K562 (cell line): ENCODE results near the gene DRGX. TPM values are rescaled to one million over a fixed set of nuclear protein-coding genes. Genes with fewer than 3 reads are reported as not detected.

Source experiments
- ATAC-seq: fragments of 200-7000 bp; cut with Tn5 transposase; 3 replicates; pipeline ENCODE4 v1.9.1; 2020; ENCODE audit warnings: moderate library complexity
- BruUV-seq: library from RNA; stranded (reverse); fragments of 400-500 nt; replicated peaks from 2 replicates; lab custom pipeline; 2021; lab: Mats Ljungman, UMichigan
- CTCF ChIA-PET: fragments of 300-600 bp; formaldehyde crosslinking; extraction: SDS; loops from one replicate; lab custom pipeline; 2021; ENCODE audit warnings: low intra/inter-chr PET ratio; lab: Yijun Ruan, JAX
- POLR2A ChIA-PET: fragments of 300-600, 350-650 bp; sonication (Branson Sonifier 250); formaldehyde crosslinking; extraction: SDS; loops from one replicate; lab custom pipeline; 2021; ENCODE audit warnings: antibody characterized with exemption, inconsistent platforms; lab: Yijun Ruan, JAX
- DNase-seq, 4 experiments: peaks; one replicate each; pipeline versions ENCODE4 v3.0.0 to v3.0.0-alpha.2; 2011 to 2018; ENCODE audit warnings: low spot score in 3 of 4, mixed read lengths in 3 of 4; ENCODE audit errors: extremely low read depth in 1 of 4
- FAIRE-seq: peaks from 2 replicates; lab custom pipeline; 2011; peaks lifted over from hg19 to GRCh38; lab: Jason Lieb, UNC
- H2AFZ ChIP-seq: 2 replicates; pipeline ENCODE4 v1.6.0; 2011; ENCODE audit warnings: low read depth, low read length, control low read depth, inconsistent platforms
- H3K27ac ChIP-seq: fragments of 200-600 bp; 3 replicates; pipeline ENCODE4 v1.8.0; 2011; ENCODE audit warnings: low read depth, mild to moderate bottlenecking, control low read depth, inconsistent platforms, low read length, moderate library complexity, mixed read lengths; ENCODE audit errors: extremely low read depth
- H3K27me3 ChIP-seq, 2 experiments: fragments of 300-600 bp in 1 of 2; 2 replicates in 1 of 2; 3 replicates in 1 of 2; pipeline versions ENCODE4 v1.6.0 to v1.8.0; 2011; ENCODE audit warnings: inconsistent platforms in 2 of 2, low read length in 2 of 2, mild to moderate bottlenecking in 1 of 2, mixed read lengths in 1 of 2, moderate library complexity in 1 of 2; ENCODE audit not compliant: control insufficient read depth in 2 of 2, insufficient read depth in 2 of 2
- H3K36me3 ChIP-seq: fragments of 300-600 bp; 3 replicates; pipeline ENCODE4 v1.8.0; 2011; ENCODE audit warnings: mild to moderate bottlenecking, low read length, inconsistent platforms; ENCODE audit not compliant: control insufficient read depth, insufficient read depth
- H3K4me1 ChIP-seq, 2 experiments: fragments of 200-600 bp in 1 of 2; replicated peaks in 1 of 2; 2 replicates in 1 of 2; 3 replicates in 1 of 2; pipeline versions ENCODE4 v1.5.1 to v1.8.0; 2011; ENCODE audit warnings: inconsistent platforms in 2 of 2, low read length in 2 of 2, mild to moderate bottlenecking in 1 of 2, mixed read lengths in 1 of 2, moderate library complexity in 1 of 2; ENCODE audit not compliant: control insufficient read depth in 2 of 2, insufficient read depth in 2 of 2
- H3K4me2 ChIP-seq: 2 replicates; pipeline ENCODE4 v1.6.1; 2011; ENCODE audit warnings: low read length, control low read depth, inconsistent platforms, mixed read lengths; ENCODE audit not compliant: insufficient read depth
- H3K4me3 ChIP-seq: fragments of 200-600 bp; sonication (generic), shearing (Covaris generic); 2 replicates; pipeline ENCODE4 v1.5.1; 2016; ENCODE audit warnings: control low read depth, inconsistent platforms
- H3K79me2 ChIP-seq: fragments of 200-600 bp; 3 replicates; pipeline ENCODE4 v1.8.0; 2011; ENCODE audit warnings: low read length, inconsistent platforms; ENCODE audit not compliant: control insufficient read depth, insufficient read depth
- H3K9ac ChIP-seq, 2 experiments: 2 replicates each; pipeline versions ENCODE4 v1.6.0 to v1.6.1; 2011; ENCODE audit warnings: low read depth in 2 of 2, low read length in 2 of 2, control low read depth in 1 of 2, inconsistent platforms in 1 of 2, mild to moderate bottlenecking in 1 of 2, mixed read lengths in 1 of 2; ENCODE audit not compliant: insufficient read depth in 1 of 2
- H3K9me1 ChIP-seq: one replicate; pipeline ENCODE4 v1.6.0; 2011; ENCODE audit warnings: inconsistent platforms, mild to moderate bottlenecking, low read length, moderate library complexity; ENCODE audit not compliant: control insufficient read depth, insufficient read depth
- H3K9me3 ChIP-seq: replicated peaks from 2 replicates; pipeline ENCODE4 v1.5.1; 2011; ENCODE audit warnings: low read depth, low read length, inconsistent platforms; ENCODE audit not compliant: control insufficient read depth, insufficient read depth
- H4K20me1 ChIP-seq: replicated peaks from 2 replicates; pipeline ENCODE4 v1.6.1; 2011; ENCODE audit warnings: low read length, inconsistent platforms, mixed read lengths; ENCODE audit not compliant: control insufficient read depth, insufficient read depth
- CCNT2 ChIP-seq: IDR thresholded peaks from 2 replicates; pipeline ENCODE4 v1.6.1; 2011; ENCODE audit warnings: borderline replicate concordance, low read depth, mild to moderate bottlenecking, moderate library complexity, mixed read lengths, low read length; ENCODE audit not compliant: insufficient read length; ENCODE audit errors: extremely low read depth
- EGR1 ChIP-seq: fragments of 450-650 bp; conservative IDR thresholded peaks from 2 replicates; pipeline ENCODE4 v1.6.1; 2017; ENCODE audit warnings: mild to moderate bottlenecking
- JUNB ChIP-seq: fragments of 450-650 bp; formaldehyde crosslinking; conservative IDR thresholded peaks from 2 replicates; pipeline ENCODE4 v1.4.0; 2020; ENCODE audit warnings: mild to moderate bottlenecking
- PRDM10 ChIP-seq: fragments of 450-650 bp; IDR thresholded peaks from 2 replicates; pipeline ENCODE4 v1.6.1; 2018; ENCODE audit not compliant: partially characterized antibody
- WGBS: fragments of 100-300 bp; shearing (Covaris generic); methylation state at CpG from one replicate; pipeline ENCODE4 v1.1.6; 2016; ENCODE audit warnings: low coverage, mixed read lengths; ENCODE audit not compliant: insufficient coverage; ENCODE audit errors: missing lambda C conversion rate; 5-methylcytosine and 5-hydroxymethylcytosine counted together
- in situ Hi-C: fragments of 300-500 bp; cut with MboI; formaldehyde crosslinking; loops from 4 replicates; pipeline ENCODE4 v1.15.0; 2018; ENCODE audit warnings: inconsistent platforms, mixed read lengths
- intact Hi-C: fragments of 100-400 bp; cut with micrococcal nuclease; formaldehyde crosslinking; loops from 2 replicates; pipeline ENCODE4 v1.14.2; 2022
- polyA plus RNA-seq, 8 experiments: library from polyadenylated mRNA; depleted of rRNA in 4 of 8; stranded (reverse) in 5 of 8; unstranded in 3 of 8; fragments of >200 nt; fragmentation: Nextera tagmentation in 2 of 8; fragmentation: Illumina TruSeq in 1 of 8; extraction: Ambion mirVana in 2 of 8; extraction: Trizol in 1 of 8; gene quantifications; 2 replicates each; pipeline versions ENCODE4 v1.2.1 to v1.2.3, GENCODE V29; 2011 to 2014; ENCODE audit warnings: inconsistent platforms in 1 of 8, missing spikeins in 1 of 8
- total RNA-seq, 7 experiments: library from RNA; depleted of rRNA in 6 of 7; stranded (reverse); fragments of >200 nt in 6 of 7; fragmentation: Illumina TruSeq in 2 of 7; extraction: Trizol in 2 of 7; gene quantifications; 2 replicates each; pipeline versions ENCODE4 v1.2.1 to v1.2.3, GENCODE V29; 2011 to 2021; ENCODE audit warnings: low replicate concordance in 1 of 7

The DRGX gene
- total and polyA plus RNA-seq, 9 of the 15 experiments (the other 6 are each of a cell fraction or from before 2014, with no cell fraction given), result not detected

- H3K4me3 ChIP-seq, result no peak overlapping the region
- H3K9me3 ChIP-seq, result 0 out of 2 replicates have a peak, but pooled peaks cover 3% of the 10 kb centered on the region
- ChIA-PET POLR2A (interaction anchor here (1.1 to 1.2 kb wide), 3 partner anchors 9 to 345 kb away, joined by 5 read pairs; no protein-coding TSS in a partner anchor), CTCF (no interaction called here)
- DNase-seq (no peak), ATAC-seq (no peak), FAIRE-seq (no peak)
- H3K79me2 ChIP-seq, result no peaks in the 10 kb centered on the region
- TF ChIP-seq CCNT2, result no peak
- no peak for TF ChIP-seq JUNB (CRISPR knock-in tag)
- no peak overlapping the region for H3K4me2 ChIP-seq
- no peaks in the 10 kb centered on the region for H3K36me3 ChIP-seq
- no peak overlapping the region for H3K27ac ChIP-seq
- no TSS peak for BruUV-seq
- intact Hi-C loops, result no loop called here
- H3K9me1 ChIP-seq, result no peaks in the 10 kb centered on the region
- peaks cover 3 to 31% of the 10 kb centered on the region in 2 experiments; a peak in 3 of 5 replicates for H3K27me3 ChIP-seq
- no peak overlapping the region for H3K9ac ChIP-seq
- no peaks in the 10 kb centered on the region; the same call in 1 of the 2 replicates for H4K20me1 ChIP-seq
- in situ Hi-C loops, result no loop called here
- 4% methylated on average over 4 of the region's 4 CpGs for WGBS
- H2AFZ ChIP-seq, result no peak overlapping the region
- no peaks in the 10 kb centered on the region for H3K4me1 ChIP-seq
Observed at GRCh38 chr10:49351669-49352068, 44.2 kb downstream of the DRGX start.

- no peak for FAIRE-seq
- 0 out of 2 replicates have a peak, but pooled peaks cover 3% of the 10 kb centered on the region for H3K9me3 ChIP-seq
- DNase-seq, result no peak
- TF ChIP-seq EGR1 (no peak), PRDM10 (peak; percentile 15)
- no peak overlapping the region for H3K4me3 ChIP-seq
- CTCF ChIA-PET, result no interaction called here
- H4K20me1 ChIP-seq, result no peaks in the 10 kb centered on the region; the same call in 1 of the 2 replicates
- H3K36me3 ChIP-seq, result no peaks in the 10 kb centered on the region
- H3K9ac ChIP-seq, result no peak overlapping the region
- in situ Hi-C loops (no loop called here), intact Hi-C loops (no loop called here)
- H3K27ac ChIP-seq, result no peak overlapping the region
- whole genome bisulfite sequencing, result 3% methylated on average over 4 of the region's 4 CpGs
- ATAC-seq, result no peak
- no TSS peak for BruUV-seq
- no peak overlapping the region for H2AFZ ChIP-seq
- peaks cover 3 to 31% of the 10 kb centered on the region in 2 experiments; a peak in 3 of 5 replicates for H3K27me3 ChIP-seq
- H3K9me1 ChIP-seq, result no peaks in the 10 kb centered on the region
- no peak overlapping the region for H3K4me2 ChIP-seq
- no peaks in the 10 kb centered on the region for H3K4me1 ChIP-seq
- H3K79me2 ChIP-seq, result no peaks in the 10 kb centered on the region
- POLR2A ChIA-PET, result no interaction called here
Observed at GRCh38 chr10:49350846-49351532, 44.9 kb downstream of the DRGX start.
